SK-N-SH (cell line): ENCODE results near the gene COQ3. TPM values are rescaled to one million over a fixed set of nuclear protein-coding genes. Genes with fewer than 3 reads are reported as not detected.
A peak's percentile ranks its signal among the peaks of the same experiment; 100 is the strongest.

Source experiments
- CTCF ChIA-PET: fragments of 300-600, 350-600 bp; formaldehyde crosslinking; extraction: SDS; loops from one replicate; lab custom pipeline; 2021; lab: Yijun Ruan, JAX
- POLR2A ChIA-PET: fragments of 350-600 bp; sonication (Branson Sonifier 250); formaldehyde crosslinking; extraction: SDS; loops from one replicate; lab custom pipeline; 2020; ENCODE audit warnings: antibody characterized with exemption, inconsistent platforms; lab: Yijun Ruan, JAX
- DNase-seq: peaks from one replicate; pipeline ENCODE4 v3.0.0; 2012
- H2AFZ ChIP-seq: fragments of 200-600 bp; sonication (generic); 2 replicates; pipeline ENCODE4 v1.8.1; 2016; ENCODE audit warnings: antibody characterized with exemption, mild to moderate bottlenecking, low read depth
- H3F3A ChIP-seq: fragments of 200-600 bp; sonication (generic); replicated peaks from 2 replicates; pipeline ENCODE3; 2016; ENCODE audit warnings: antibody characterized with exemption, mild to moderate bottlenecking; ENCODE audit not compliant: insufficient read depth
- H3K27ac ChIP-seq, 2 experiments: fragments of 200-500 bp in 1 of 2; fragments of 200-600 bp in 1 of 2; sonication (Bioruptor generic) in 1 of 2; sonication (generic), shearing (Covaris generic) in 1 of 2; 2 replicates each; pipeline versions ENCODE4 v1.5.1 to v1.6.1; 2014 to 2016; ENCODE audit warnings: low read depth in 2 of 2, inconsistent platforms in 1 of 2, low read length in 1 of 2, mild to moderate bottlenecking in 1 of 2, mixed read lengths in 1 of 2
- H3K27me3 ChIP-seq: fragments of 200-600 bp; sonication (generic), shearing (Covaris generic); 2 replicates; pipeline ENCODE4 v1.6.1; 2016; ENCODE audit warnings: mixed run types; ENCODE audit not compliant: insufficient read depth
- H3K36me3 ChIP-seq, 2 experiments: fragments of 200-500 bp in 1 of 2; fragments of 200-600 bp in 1 of 2; sonication (Bioruptor generic) in 1 of 2; sonication (generic) in 1 of 2; replicated peaks in 1 of 2; 2 replicates each; pipeline versions ENCODE3 to v1.5.1; 2014 to 2016; ENCODE audit warnings: low read length in 1 of 2, mild to moderate bottlenecking in 1 of 2; ENCODE audit not compliant: insufficient read depth in 2 of 2, control insufficient read depth in 1 of 2
- H3K4me1 ChIP-seq, 2 experiments: fragments of 200-500 bp in 1 of 2; fragments of 200-600 bp in 1 of 2; sonication (Bioruptor generic) in 1 of 2; sonication (generic), shearing (Covaris generic) in 1 of 2; 2 replicates each; pipeline versions ENCODE4 v1.5.1 to v1.6.1; 2014 to 2016; ENCODE audit warnings: low read depth in 1 of 2, low read length in 1 of 2, mixed run types in 1 of 2; ENCODE audit not compliant: insufficient read depth in 2 of 2, control insufficient read depth in 1 of 2
- H3K4me2 ChIP-seq: fragments of 200-600 bp; sonication (generic), shearing (Covaris generic); 2 replicates; pipeline ENCODE4 v1.6.1; 2017; ENCODE audit warnings: mixed run types
- H3K4me3 ChIP-seq, 2 experiments: fragments of 200-500 bp in 1 of 2; fragments of 200-600 bp in 1 of 2; sonication (Bioruptor generic) in 1 of 2; sonication (generic), shearing (Covaris generic) in 1 of 2; 2 replicates each; pipeline versions ENCODE4 v1.5.1 to v1.8.1; 2014 to 2016; ENCODE audit warnings: low read depth in 2 of 2, inconsistent platforms in 1 of 2, low read length in 1 of 2, mild to moderate bottlenecking in 1 of 2, mixed read lengths in 1 of 2, moderate library complexity in 1 of 2
- H3K79me2 ChIP-seq: fragments of 200-600 bp; sonication (generic); 2 replicates; pipeline ENCODE4 v1.8.1; 2017; ENCODE audit warnings: mild to moderate bottlenecking; ENCODE audit not compliant: insufficient read depth
- H3K9ac ChIP-seq: fragments of 200-600 bp; sonication (generic); 2 replicates; pipeline ENCODE4 v1.6.1; 2017; ENCODE audit warnings: mixed run types
- H3K9me2 ChIP-seq: fragments of 200-600 bp; sonication (generic); 2 replicates; pipeline ENCODE4 v1.6.1; 2017; ENCODE audit warnings: mixed run types
- H3K9me3 ChIP-seq: fragments of 200-600 bp; sonication (generic); 2 replicates; pipeline ENCODE4 v1.6.1; 2017; ENCODE audit warnings: mixed run types, mild to moderate bottlenecking, moderate library complexity
- H4K20me1 ChIP-seq: fragments of 200-600 bp; sonication (generic); 2 replicates; pipeline ENCODE4 v1.6.1; 2017; ENCODE audit warnings: mild to moderate bottlenecking, mixed run types; ENCODE audit not compliant: insufficient read depth
- EP300 ChIP-seq, 2 experiments: IDR thresholded peaks; 2 replicates each; pipeline versions ENCODE4 v1.4.0 to v1.6.1; 2012; ENCODE audit warnings: borderline replicate concordance in 1 of 2, low read depth in 1 of 2, low read length in 1 of 2
- GATA2 ChIP-seq: sonication (generic); formaldehyde crosslinking; IDR thresholded peaks from 2 replicates; pipeline ENCODE4 v1.5.0; 2020; ENCODE audit warnings: mild to moderate bottlenecking, missing genetic modification reagents
- MEF2A ChIP-seq: IDR thresholded peaks from 2 replicates; pipeline ENCODE4 v1.4.0; 2012; ENCODE audit warnings: low read depth, borderline replicate concordance
- MXI1 ChIP-seq: IDR thresholded peaks from 2 replicates; pipeline ENCODE4 v1.6.1; 2012; ENCODE audit warnings: mild to moderate bottlenecking, low read depth, low read length, improper control_type of control experiment
- NFIC ChIP-seq: IDR thresholded peaks from 2 replicates; pipeline ENCODE4 v1.4.0; 2012; ENCODE audit warnings: borderline replicate concordance
- POLR2AphosphoS5 ChIP-seq: IDR thresholded peaks from 2 replicates; pipeline ENCODE4 v1.6.1; 2012; ENCODE audit warnings: low read depth, low read length
- REST ChIP-seq: IDR thresholded peaks from 2 replicates; pipeline ENCODE4 v1.6.1; 2012; ENCODE audit warnings: mild to moderate bottlenecking, low read depth, low read length, moderate library complexity
- RFX5 ChIP-seq: IDR thresholded peaks from 2 replicates; pipeline ENCODE4 v1.6.1; 2012; ENCODE audit warnings: mild to moderate bottlenecking, improper control_type of control experiment, low read length
- USF1 ChIP-seq: IDR thresholded peaks from 2 replicates; pipeline ENCODE4 v1.4.0; 2012; ENCODE audit warnings: low read depth, borderline replicate concordance
- WGBS: methylation state at CpG from one replicate; pipeline ENCODE4 v1.1.6; 2017; ENCODE audit warnings: low lambda C conversion rate; 5-methylcytosine and 5-hydroxymethylcytosine counted together
- polyA plus RNA-seq, 3 experiments: library from polyadenylated mRNA; depleted of rRNA; stranded (reverse); fragments of >200 nt; gene quantifications; 2 replicates each; pipeline ENCODE4 v1.2.3, GENCODE V29; 2012

COQ3 gene
- polyA plus RNA-seq, 1 of the 3 experiments (the other 2 are of a cell fraction), result 6.4 TPM

- peaks cover 4 to 7% of the 10 kb centered on the region in 2 experiments; a peak in 3 of 4 replicates for H3K4me1 ChIP-seq
- peak overlapping the region in 1 of 2 experiments; percentile 88; a peak in 2 of 4 replicates for H3K27ac ChIP-seq
- H4K20me1 ChIP-seq, result no peaks in the 10 kb centered on the region
- H3K9me2 ChIP-seq, result no peaks in the 10 kb centered on the region
- H3K36me3 ChIP-seq, result no peaks in the 10 kb centered on the region
- peak overlapping the region; percentile 66 for H3K9ac ChIP-seq
- peak; percentile 47 for DNase-seq
- peaks cover 9% of the 10 kb centered on the region for H3F3A ChIP-seq
- 35% methylated on average over 20 of the region's 25 CpGs for WGBS
- no peak for TF ChIP-seq RFX5
- peak; percentile 81; the same call in 1 of the 2 replicates for TF ChIP-seq MXI1
- CTCF ChIA-PET, result interaction anchor here (0.7 to 3.2 kb wide), 9 partner anchors 12 to 108 kb away, joined by 3 to 28 read pairs (median 4); partner anchors contain the start of genes COQ3 and PNISR
- POLR2A ChIA-PET, result interaction anchor here (1.1 to 2.4 kb wide), 3 partner anchors 18 to 220 kb away, joined by 6 to 15 read pairs (median 9); partner anchors contain the start of genes CCNC and COQ3
- peak overlapping the region; percentile 79 to 89 for H3K4me3 ChIP-seq
- no peaks in the 10 kb centered on the region for H3K27me3 ChIP-seq
- H3K4me2 ChIP-seq, result peak overlapping the region; percentile 81
- peak overlapping the region; percentile 90 for H2AFZ ChIP-seq
- H3K79me2 ChIP-seq, result no peaks in the 10 kb centered on the region
- no peaks in the 10 kb centered on the region for H3K9me3 ChIP-seq
These were observed 45.5 kb downstream of the COQ3 start for GRCh38 chr6:99348288-99349170.

GRCh38 chr6:99347804-99348203, 46.2 kb downstream of the COQ3 start:
- peak; percentile 32 for DNase-seq
- Histone ChIP-seq H3K36me3 (no peaks in the 10 kb centered on the region), H3K4me2 (peak overlapping the region; percentile 81), H3K27me3 (no peaks in the 10 kb centered on the region), H3K9me2 (no peaks in the 10 kb centered on the region), H3K9me3 (no peaks in the 10 kb centered on the region), H3K4me1 (peaks cover 4 to 7% of the 10 kb centered on the region in 2 experiments; a peak in 3 of 4 replicates), H3K79me2 (no peaks in the 10 kb centered on the region), H3K4me3 (peak overlapping the region; percentile 79 to 89; a peak in 3 of 4 replicates), H3K27ac (peak overlapping the region in 1 of 2 experiments; percentile 88; a peak in 2 of 4 replicates), H4K20me1 (no peaks in the 10 kb centered on the region), H2AFZ (no peak overlapping the region), H3K9ac (no peak overlapping the region), H3F3A (peaks cover 9% of the 10 kb centered on the region)
- POLR2A ChIA-PET, result interaction anchor here (1.3 to 2.4 kb wide), 2 partner anchors 46 kb away, joined by 4 to 15 read pairs; partner anchors contain the start of gene COQ3
- 29% methylated on average over 1 of the region's 1 CpG for WGBS
- no peak for TF ChIP-seq RFX5
- no peak for TF ChIP-seq POLR2AphosphoS5
- no peak for TF ChIP-seq MEF2A
- no peak for TF ChIP-seq NFIC
- no peak for TF ChIP-seq GATA2 (CRISPR knock-in tag)
- TF ChIP-seq REST, result no peak
- TF ChIP-seq USF1, result no peak
- no peak for TF ChIP-seq EP300 (IDR thresholded peaks at IDR 0.05; ENCODE audit: borderline replicate concordance in 1 of 2, low read depth in 1 of 2, low read length in 1 of 2)
- CTCF ChIA-PET, result interaction anchor here (0.9 to 3.2 kb wide), 7 partner anchors 11 to 107 kb away, joined by 3 to 28 read pairs (median 4); partner anchors contain the start of genes COQ3 and PNISR
